COR-L47 (cell line): ENCODE measurements around the gene CTNNB1.
A peak's percentile ranks its signal among the peaks of the same experiment; 100 is the strongest.

Experiments used
- DNase-seq: peaks from one replicate; lab custom pipeline; 2025; lab: John Stamatoyannopoulos, UW

CTNNB1 gene

GRCh38 chr3:41198950-41199865, at the start of gene CTNNB1:
Gene CTNNB1 (plus strand): TSS chr3:41199505. CDS start chr3:41224069, 24,564 bp downstream.
- DNase-seq, result peak; percentile 71

DNA sequence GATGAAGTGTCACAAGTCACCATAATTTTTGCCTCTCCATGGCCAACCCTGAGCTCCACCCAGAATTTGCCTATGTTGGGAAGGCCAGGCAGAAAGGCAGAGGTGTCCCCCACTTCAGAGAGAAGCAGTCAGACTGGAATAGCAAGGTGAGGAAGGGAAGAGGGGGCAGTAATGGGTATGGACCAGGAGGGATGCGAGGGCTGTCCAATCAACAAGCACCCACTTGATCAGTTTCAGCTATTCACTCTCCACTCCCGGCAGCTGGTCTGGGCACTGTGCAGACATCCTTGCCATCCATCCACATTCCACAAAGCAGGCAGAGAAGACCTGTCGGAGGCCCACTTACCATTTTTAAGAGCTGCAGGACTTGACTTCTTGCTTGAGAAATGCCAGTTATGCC, 43.5 kb upstream of the CTNNB1 start:
- DNase-seq, result no peak

GRCh38 chr3:41158947-41159346, 40.4 kb upstream of the CTNNB1 start:
- no peak for DNase-seq

- DNase-seq, result no peak
These were observed 39.6 kb upstream of the CTNNB1 start for GRCh38 chr3:41159588-41160189.

DNA sequence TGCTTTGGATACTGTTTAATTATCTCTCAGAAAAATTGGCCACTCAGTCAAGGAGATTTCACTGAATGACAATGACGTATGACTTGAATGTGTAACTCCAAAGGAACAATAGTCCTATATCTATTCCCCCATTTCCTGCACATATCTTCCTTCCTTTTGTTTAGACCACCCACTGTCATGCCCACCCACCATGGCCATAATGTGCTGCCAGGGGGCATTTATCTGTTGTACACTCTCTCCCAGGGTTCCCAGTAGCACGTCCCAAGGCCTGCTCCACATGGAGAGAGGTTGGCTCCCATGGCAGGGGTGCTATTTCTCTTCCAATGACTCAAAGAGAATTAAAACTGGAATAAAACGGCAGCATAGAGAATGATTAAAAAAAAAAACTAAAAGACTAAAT, 36.8 kb upstream of the CTNNB1 start:
- DNase-seq, result no peak

DNA sequence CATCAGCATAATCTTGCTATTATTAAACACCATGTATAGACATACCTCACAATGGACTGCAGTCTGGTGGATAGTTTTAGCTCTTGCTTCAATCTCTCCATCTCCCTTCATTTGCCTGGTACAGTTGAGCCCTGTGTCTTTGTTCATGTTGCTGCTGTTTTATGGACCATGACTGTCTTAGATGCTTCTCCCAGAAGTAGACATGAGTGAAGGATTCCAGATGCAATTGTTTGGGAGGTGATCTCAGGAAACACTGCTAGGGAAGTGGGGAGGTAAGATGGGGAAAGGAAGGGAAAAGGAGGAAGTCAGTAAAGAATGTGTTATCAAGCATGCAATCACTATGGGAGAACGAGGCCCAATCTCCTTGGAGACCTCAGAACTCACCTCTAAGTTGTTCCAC, 36.3 kb upstream of the CTNNB1 start:
- no peak for DNase-seq

- DNase-seq, result no peak
These were observed 35.9 kb upstream of the CTNNB1 start for GRCh38 chr3:41163421-41163820.

GRCh38 chr3:41164777-41165176, 34.5 kb upstream of the CTNNB1 start:
- no peak for DNase-seq

- no peak for DNase-seq
These were observed 31.4 kb upstream of the CTNNB1 start for GRCh38 chr3:41167722-41168497.

DNA sequence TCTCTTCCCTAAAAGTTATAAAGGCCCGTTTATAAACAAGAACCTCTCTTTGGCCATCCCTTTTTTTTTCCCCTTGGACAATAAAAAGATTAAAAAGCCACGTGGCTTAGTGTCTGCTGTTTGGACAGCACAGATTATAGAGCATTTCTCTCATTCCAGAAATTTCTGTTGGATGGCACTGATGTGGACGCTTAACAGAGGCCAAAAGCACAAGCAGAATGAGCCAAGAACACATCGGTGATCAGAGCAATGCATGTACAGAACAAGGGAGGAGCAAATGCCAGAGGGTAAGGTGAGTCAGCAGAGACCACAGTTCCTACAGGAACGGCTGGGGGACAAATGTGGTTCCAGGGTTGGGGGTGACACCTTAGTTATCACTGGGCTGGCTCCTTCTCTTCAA, 30.3 kb upstream of the CTNNB1 start:
- no peak for DNase-seq

- DNase-seq, result no peak
These were observed 25.1 kb upstream of the CTNNB1 start for GRCh38 chr3:41173926-41174885.

- no peak for DNase-seq
These were observed 23.9 kb upstream of the CTNNB1 start for GRCh38 chr3:41175365-41175764.

DNA sequence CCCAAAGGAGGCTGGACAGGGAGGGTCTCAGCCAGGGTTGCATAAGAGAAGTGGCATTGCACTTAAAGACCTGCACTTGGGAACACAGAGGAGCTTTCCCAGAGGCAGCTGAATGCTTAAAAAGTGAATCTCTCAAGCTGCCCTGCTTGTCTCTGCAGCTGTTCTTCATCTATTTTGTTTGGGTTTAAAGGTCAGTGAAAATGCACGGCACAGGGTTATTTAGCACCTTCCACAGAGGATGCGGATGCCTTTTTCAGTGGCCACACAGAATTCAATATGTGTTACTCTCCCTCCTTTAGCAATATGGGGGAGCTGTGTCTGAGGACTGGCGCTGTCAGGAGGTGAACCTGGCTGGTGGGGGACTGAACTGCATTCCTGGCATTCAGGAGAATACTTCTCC, 22.7 kb upstream of the CTNNB1 start:
- no peak for DNase-seq

GRCh38 chr3:41178576-41178975, 20.7 kb upstream of the CTNNB1 start:
- no peak for DNase-seq

- no peak for DNase-seq
These were observed 18.9 kb upstream of the CTNNB1 start for GRCh38 chr3:41180396-41180795.

GRCh38 chr3:41182504-41183059, 16.7 kb upstream of the CTNNB1 start:
- no peak for DNase-seq

DNA sequence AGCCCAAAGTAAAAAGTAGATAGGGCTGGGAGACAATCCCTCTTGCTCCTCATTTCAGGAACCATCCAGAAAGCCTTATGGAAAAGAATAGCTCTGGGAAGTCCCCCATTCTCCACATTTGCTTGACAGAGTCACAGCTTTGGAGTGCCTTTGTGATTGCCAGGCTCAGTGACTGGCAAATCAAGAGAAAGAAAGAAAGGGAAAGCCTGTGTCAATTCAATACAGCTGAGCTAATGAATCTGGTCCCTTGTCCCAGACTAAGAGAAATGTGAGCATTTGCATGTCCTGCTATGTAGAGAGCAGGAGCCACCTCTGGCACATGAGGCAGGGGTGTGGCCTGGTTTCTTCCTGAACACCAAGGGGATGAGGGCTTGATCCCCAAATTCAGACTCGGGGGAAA, 14.9 kb upstream of the CTNNB1 start:
- no peak for DNase-seq

DNA sequence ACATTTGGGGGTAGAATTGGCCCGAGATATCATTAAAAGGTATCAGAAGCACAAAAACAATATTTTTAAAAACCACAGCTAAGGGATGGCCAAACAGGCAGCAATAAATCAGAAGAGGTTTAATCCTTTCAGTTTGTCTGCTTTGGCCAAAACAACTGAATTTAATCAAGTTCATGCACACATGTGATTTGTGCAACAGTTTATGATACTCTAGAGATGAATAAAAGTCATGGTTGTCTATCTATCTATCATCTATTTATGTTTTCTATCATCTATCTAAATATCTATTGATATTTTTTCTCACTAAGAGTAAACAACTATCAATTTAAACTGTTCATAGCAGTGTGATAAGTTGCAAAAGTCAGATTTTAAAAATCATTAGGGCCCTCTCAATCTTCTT, 13.0 kb upstream of the CTNNB1 start:
- no peak for DNase-seq

- no peak for DNase-seq
These were observed 11.0 kb upstream of the CTNNB1 start for GRCh38 chr3:41188306-41188705.

GRCh38 chr3:41190509-41191284, 8.6 kb upstream of the CTNNB1 start:
- no peak for DNase-seq
